G401 (cell line): ENCODE results near the gene MLLT3. TPM values are rescaled to one million over a fixed set of nuclear protein-coding genes. Genes with fewer than 3 reads are reported as not detected.

Source experiments
- DNase-seq: peaks from one replicate; pipeline ENCODE4 v3.0.0-alpha.2; 2015; ENCODE audit warnings: low spot score
- in situ Hi-C: cut with HindIII; loops from 2 replicates; pipeline ENCODE4 v1.10.0; 2016; ENCODE audit warnings: low sequenced_read_pairs, mixed read lengths
- total RNA-seq: library from RNA; depleted of rRNA; stranded (reverse); fragments of >200 nt; shearing (Covaris generic); gene quantifications from 2 replicates; pipeline ENCODE4 v1.2.3, GENCODE V29; 2014

The MLLT3 gene
- total RNA-seq, 1 experiment from 2014 or later = 0.27 TPM

DNA sequence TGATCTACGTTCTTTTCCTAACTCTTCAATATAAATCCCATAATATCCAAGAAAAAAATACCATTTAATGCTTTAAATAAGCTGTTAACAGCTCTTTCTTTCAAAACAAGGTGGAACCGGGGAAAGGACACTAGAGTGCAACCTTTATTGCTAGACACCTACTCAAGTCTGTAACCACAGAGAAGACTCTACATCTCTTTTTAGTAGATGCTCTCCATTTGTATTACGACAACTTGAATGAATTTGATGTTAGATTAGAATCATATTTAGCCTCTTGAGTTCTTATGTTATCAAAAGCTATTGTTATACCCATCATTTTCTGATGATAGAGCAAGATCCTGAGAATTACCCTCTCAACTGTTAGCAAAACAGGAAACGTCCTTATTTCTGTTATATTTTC is 246.3 kb downstream of the MLLT3 start:
- in situ Hi-C loops = no loop called here
- DNase-seq = no peak

GRCh38 chr9:20373263-20373662 is 249.0 kb downstream of the MLLT3 start:
- in situ Hi-C loops = no loop called here
- no peak for DNase-seq

DNA sequence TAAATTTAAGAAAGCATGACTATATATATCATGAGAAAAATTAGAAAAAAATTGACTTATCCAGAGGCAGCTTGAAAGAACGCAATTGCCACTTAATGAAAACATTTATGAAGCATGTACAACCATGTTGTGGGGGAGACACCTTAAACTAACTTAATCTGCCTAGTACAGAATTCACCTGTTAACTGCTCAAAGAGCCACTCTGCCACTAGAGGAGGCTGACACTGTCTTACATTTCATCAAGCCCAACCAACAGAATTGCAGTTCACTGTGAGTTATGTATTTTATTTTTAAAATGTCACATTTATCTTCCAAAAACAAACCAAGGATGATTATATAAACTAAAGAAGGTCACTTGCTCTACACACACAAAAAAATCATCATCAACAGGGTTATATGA is 252.9 kb downstream of the MLLT3 start:
- no peak for DNase-seq
- in situ Hi-C loops = no loop called here

DNA sequence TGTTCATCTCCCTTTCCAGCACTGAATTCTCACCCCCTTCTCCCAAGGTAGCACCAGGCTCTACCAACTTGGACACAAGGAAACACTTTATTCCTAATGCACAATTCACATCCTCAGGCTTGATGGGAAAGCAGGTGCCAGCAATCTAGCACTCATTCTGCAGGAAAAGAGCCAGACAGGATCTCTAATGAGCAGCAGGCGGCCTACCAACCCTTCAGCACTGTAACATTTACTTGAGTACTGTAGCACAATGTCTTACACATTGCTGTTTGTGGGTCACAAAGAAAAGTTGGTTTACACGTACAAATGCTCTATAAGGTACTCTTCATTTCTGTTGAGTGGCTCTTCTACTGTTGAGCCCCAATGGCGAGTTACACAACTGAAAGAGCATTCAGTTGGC is 254.4 kb downstream of the MLLT3 start:
- DNase-seq = no peak
- in situ Hi-C loops = no loop called here

GRCh38 chr9:20364959-20365358 is 257.3 kb downstream of the MLLT3 start:
- in situ Hi-C loops = no loop called here

DNA sequence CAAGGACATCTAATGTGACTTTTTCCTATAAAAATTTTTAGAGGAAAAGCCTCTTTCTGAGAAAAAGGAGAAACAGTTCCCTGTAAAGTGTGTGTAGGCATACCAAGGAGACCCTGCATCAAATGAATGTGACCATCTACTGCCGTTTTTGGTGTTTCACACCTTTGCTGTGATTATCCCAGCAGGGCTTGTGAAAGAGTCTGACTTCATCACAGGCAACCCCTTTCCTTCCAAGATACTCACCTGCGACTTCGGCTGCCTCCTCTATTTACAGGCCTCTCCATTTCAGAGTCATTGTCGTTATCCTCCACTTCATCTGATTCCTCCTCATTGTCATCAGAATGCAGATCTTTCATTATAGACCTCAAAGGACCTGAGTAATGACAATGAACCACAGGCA is 259.1 kb downstream of the MLLT3 start:
- no peak for DNase-seq
- in situ Hi-C loops = no loop called here

More at GRCh38 chr9:20364959-20365358, 257.3 kb downstream of the MLLT3 start:
- no peak for DNase-seq

GRCh38 chr9:20361656-20362570 is 260.4 kb downstream of the MLLT3 start:
- DNase-seq = no peak
- in situ Hi-C loops = no loop called here

GRCh38 chr9:20361229-20361628 is 261.1 kb downstream of the MLLT3 start:
- DNase-seq = no peak
- in situ Hi-C loops = no loop called here

DNA sequence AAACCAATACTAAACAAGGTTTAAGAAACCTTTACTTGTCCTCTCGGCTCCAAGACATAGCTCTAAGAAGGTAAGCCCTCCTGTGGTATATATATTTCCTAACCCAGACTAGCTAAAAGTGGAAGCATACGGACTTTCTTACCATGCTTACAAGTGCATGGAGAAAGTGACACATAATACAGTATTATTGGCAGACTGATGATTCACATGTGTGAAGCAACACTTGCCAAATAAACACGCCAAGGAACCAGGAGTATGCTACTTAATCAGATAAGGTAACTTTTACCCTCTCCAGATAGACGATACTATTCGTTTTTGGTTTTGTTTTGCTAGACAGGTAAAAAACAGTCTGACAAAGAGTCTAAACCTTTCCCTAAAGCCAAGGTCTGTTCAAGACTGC is 264.1 kb downstream of the MLLT3 start:
- no peak for DNase-seq
- in situ Hi-C loops = no loop called here

- in situ Hi-C loops = no loop called here
Observed at GRCh38 chr9:20357037-20357432, 265.3 kb downstream of the MLLT3 start.

GRCh38 chr9:20356403-20357036 is 265.8 kb downstream of the MLLT3 start:
- peak; percentile 85 for DNase-seq
- in situ Hi-C loops = no loop called here

More at GRCh38 chr9:20357037-20357432, 265.3 kb downstream of the MLLT3 start:
- no peak for DNase-seq

GRCh38 chr9:20355022-20355421 is 267.3 kb downstream of the MLLT3 start:
- in situ Hi-C loops = no loop called here
- no peak for DNase-seq

- in situ Hi-C loops = no loop called here
- DNase-seq = no peak
Observed at GRCh38 chr9:20353931-20354652, 268.2 kb downstream of the MLLT3 start.

- no peak for DNase-seq
- in situ Hi-C loops = no loop called here
Observed at GRCh38 chr9:20353524-20353923, 268.8 kb downstream of the MLLT3 start.

DNA sequence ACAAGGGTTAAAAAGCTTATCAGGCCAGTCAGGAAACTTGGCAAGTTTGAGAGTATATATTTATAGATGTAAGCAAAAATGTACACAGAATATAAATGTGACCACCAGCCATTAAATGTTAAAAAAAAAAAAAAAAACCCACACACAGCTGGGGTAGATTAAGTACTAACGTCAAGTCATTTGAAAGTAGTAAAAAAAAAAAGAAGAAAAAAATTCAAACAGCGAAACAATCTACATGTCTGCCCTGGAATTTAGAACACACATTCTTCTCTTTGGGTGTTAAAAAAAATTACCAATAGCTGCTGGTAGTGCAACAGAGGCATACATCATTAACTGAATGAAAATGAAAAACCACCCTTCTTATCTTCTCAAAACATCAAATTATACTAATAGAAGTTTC is 269.7 kb downstream of the MLLT3 start:
- in situ Hi-C loops = no loop called here
- no peak for DNase-seq

- no peak for DNase-seq
- in situ Hi-C loops = no loop called here
Observed at GRCh38 chr9:20351715-20352114, 270.6 kb downstream of the MLLT3 start.

GRCh38 chr9:20349568-20349967 is 272.7 kb downstream of the MLLT3 start:
- in situ Hi-C loops = no loop called here
- DNase-seq = no peak

- DNase-seq = no peak
- in situ Hi-C loops = no loop called here
Observed at GRCh38 chr9:20343325-20343724, 279.0 kb downstream of the MLLT3 start.

GRCh38 chr9:20340511-20340861 is 281.8 kb downstream of the MLLT3 start:
- DNase-seq = no peak
- in situ Hi-C loops = no loop called here

DNA sequence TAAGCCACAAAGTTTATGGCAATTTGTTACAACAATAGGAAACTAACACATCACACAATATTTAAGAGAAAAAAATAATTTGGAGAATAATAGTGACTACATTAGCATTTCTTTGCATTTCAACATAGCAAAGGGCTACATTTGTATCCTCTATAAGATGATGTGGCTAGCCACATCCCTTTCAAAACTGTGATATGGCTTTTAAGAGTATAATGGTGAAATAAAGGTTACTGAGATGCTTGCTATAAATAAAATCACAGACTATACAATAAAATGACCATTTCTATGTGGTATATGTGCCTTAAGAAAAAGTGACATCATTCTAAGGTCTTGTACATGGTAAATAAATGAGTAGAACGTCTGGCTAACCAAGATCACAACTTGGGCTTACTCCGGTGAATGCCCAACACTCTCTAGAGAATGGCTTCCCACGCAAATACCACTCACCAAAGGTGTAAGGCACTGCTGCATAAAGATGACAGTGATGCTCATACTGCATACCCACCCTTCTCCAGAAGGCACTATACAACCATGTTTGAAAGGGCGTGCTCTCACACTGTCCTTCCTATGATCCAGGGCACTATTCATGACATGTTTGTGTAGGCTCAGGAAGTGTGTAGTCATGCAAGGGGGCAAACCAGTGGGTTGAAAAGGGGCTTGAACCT is 286.5 kb downstream of the MLLT3 start:
- in situ Hi-C loops = no loop called here
- DNase-seq = no peak
